HUDEP-2 (cell line): ENCODE data around the gene ATP13A5.

Experiments
- DNase-seq, 76 experiments: peaks; one replicate each; lab custom pipeline; 2025; ENCODE audit not compliant: unreplicated experiment in 76 of 76; lab: John Stamatoyannopoulos, UW

The ATP13A5 gene

GRCh38 chr3:193378706-193379105, at the start of gene ATP13A5:
Gene ATP13A5, minus strand, starts transcription at chr3:193378753. Its CDS starts 28 bp downstream, at chr3:193378725.
- no peak for DNase-seq

DNA sequence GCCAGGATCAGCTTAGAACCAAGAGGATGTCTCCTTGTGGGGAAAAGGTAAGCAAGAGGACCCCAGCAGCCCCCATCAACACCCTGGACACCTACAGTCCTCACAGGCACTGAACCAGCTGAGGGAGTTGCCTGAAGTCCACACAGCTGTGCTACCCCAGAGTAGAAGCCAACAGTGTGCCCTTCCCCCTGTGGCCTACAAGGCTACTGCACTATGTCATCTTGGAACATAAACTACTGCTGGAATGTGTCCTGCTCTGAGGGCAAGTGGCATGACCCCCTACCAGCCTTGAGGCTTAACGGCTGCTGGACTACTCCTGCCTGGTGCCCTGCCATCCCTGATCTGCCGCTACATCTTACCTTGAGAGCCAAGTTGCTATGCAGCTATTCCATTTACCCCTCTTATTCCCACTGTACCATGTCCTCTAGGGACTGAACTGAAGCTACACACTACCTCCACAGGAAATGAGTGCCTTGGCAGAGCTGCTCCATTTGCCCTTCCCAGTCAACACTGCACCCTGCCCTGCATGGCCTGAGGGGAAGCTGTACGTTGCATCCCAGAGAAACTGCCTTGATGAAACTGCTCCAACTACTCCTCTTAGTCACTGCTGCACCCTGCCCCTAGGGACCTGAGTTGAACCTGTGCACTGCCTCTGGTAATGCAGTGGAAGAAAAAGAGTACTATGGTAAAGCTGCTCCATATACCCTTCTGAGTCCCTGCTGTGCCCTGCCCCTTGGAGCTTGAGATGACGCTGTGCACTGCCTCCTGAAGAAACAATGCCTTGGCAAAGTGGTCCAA, 40.2 kb upstream of the ATP13A5 start:
- DNase-seq: no peak

GRCh38 chr3:193416629-193417028, 38.1 kb upstream of the ATP13A5 start:
- no peak for DNase-seq

GRCh38 chr3:193407688-193408087, 29.1 kb upstream of the ATP13A5 start:
- no peak for DNase-seq

DNA sequence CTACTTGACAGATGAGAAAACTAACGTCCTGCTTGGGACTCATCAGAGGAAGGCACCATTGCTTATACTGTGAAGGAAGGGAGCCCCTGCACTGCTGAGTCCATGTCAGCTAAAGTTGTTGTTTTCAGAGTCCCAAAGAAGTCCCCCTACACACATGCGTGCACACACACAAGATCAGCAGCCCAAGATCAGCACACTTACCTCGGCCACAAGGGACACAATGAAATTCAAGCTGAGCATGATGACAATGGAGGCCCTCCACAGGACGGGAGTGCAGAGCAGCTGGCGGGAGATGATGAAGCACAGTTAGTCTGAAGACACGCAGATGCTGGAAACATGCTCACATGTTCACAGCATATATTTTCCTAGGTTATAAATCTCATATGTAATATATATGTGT, 28.6 kb upstream of the ATP13A5 start:
- DNase-seq: no peak

GRCh38 chr3:193403307-193403706, 24.8 kb upstream of the ATP13A5 start:
- DNase-seq: no peak

DNA sequence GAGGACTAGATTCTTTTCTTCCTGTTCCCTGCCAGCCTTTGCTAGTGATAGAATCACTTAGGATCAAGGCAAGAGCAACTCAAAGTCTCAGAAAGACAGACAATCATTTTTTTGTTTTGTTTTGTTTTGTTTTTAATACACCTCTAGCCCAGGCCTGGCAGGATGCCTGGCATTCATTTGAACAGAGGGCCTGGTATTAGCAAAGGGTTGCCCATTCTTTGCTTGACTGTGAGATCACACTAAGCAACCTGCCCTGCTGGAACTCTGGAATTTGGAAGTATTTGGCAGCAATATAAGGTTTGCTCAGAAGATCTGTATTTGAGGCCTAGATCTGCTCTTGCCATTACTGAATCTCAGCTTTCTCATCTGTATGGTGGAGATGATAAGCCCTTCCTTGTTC, 21.8 kb upstream of the ATP13A5 start:
- DNase-seq: no peak

- DNase-seq: no peak
Observed at GRCh38 chr3:193396451-193397244, 18.1 kb upstream of the ATP13A5 start.

DNA sequence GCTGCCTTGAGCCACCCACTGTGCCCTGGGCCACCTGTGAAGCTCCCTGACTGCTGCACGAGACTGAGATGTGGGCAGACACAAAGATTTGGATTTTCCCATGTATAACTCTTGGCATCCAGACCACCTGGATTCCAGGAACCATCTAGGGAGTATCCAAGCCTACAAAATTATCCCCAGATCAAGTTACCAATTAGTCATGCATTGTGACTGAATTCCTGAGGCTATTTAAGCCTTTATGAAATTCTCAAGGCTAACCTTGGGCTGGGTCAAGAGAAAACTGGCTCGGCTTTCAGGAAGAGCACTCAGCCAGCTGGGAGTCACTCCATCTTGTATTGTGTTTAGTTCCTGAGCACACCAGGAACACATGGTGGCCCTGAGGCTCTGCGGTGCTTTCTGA, 13.3 kb upstream of the ATP13A5 start:
- DNase-seq: no peak

DNA sequence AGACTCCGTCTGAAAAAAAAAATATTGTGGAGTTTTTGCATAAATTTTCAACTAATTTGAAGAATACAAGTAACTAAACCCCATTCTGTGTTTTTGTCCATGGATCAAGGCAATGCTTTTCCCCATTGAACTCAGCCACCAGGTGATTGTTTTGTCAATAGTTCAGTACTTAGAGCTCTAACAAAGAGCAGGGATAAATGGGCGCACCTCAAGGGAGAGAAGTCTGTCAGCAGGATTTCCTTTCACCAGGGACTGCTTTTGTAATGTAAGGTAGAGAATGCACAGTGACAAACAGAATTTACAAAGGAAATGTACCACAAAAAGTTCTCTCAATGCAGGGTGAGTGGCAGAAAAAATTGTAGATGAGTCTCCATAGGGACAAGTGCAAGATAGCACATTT, 10.8 kb upstream of the ATP13A5 start:
- no peak for DNase-seq

GRCh38 chr3:193388361-193388760, 9.8 kb upstream of the ATP13A5 start:
- DNase-seq: no peak

- no peak for DNase-seq
Observed at GRCh38 chr3:193387596-193387995, 9.0 kb upstream of the ATP13A5 start.

GRCh38 chr3:193377591-193377990, 962 bp downstream of the ATP13A5 start:
- DNase-seq: no peak

DNA sequence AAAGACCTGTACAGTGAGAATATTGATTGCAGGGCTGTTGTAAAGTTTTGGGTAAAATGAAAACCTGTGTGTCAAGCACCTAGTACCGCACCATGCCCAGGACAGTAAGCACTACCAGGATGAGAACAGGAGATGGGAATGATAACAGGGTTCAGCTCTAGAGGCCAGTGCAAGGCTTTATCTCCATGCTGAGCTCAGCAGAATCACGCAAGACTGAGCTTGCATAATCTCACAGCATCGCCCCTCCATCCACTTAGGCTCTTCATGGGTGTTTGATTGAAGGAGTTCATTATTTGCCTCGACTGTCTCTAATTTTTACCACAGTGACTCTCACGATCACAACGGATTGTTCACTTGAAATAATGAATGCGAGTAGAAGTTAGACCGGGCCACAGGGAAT, 2.9 kb downstream of the ATP13A5 start:
- no peak for DNase-seq

DNA sequence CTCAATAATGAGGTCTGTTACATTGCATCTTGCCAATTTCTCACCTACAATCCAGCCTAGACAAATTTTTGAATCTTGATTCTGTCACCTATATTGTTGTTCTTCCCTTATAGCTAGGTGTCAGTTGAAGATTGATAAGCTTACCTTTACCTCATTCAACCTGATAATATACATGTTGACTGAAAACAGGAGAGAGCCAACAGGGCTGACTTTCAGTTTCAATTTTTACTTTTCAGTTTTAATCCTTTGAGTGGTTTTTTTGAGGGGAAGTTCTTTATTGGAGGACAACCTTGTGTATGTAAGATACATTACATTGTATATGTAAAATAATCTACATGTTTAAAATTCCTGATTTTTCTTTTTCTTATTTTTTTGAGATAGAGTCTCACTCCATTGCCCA, 5.8 kb downstream of the ATP13A5 start:
- no peak for DNase-seq

- DNase-seq: no peak
Observed at GRCh38 chr3:193367868-193368267, 10.7 kb downstream of the ATP13A5 start.

- DNase-seq: no peak
Observed at GRCh38 chr3:193357291-193357690, 21.3 kb downstream of the ATP13A5 start.

GRCh38 chr3:193354423-193354822, 24.1 kb downstream of the ATP13A5 start:
- no peak for DNase-seq

DNA sequence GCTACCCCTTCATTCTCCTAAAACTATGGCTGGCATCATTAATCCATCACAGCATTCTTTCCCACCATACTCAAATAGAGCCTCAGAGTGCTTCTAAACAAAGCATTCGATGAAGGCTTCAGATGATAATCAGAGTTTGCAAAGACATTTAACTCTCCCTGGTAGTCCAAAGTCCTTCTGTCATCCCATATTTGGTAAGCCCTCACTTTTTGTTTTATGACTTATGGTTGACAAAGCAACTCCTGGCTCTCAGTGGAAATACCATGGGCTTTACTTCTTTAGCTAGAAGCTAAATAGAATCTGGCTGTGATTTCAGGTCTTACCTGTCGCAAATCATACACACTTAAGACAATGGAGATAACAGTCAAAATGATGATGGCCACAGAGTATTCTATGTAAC, 27.8 kb downstream of the ATP13A5 start:
- DNase-seq: no peak

GRCh38 chr3:193348686-193349085, 29.9 kb downstream of the ATP13A5 start:
- DNase-seq: no peak

DNA sequence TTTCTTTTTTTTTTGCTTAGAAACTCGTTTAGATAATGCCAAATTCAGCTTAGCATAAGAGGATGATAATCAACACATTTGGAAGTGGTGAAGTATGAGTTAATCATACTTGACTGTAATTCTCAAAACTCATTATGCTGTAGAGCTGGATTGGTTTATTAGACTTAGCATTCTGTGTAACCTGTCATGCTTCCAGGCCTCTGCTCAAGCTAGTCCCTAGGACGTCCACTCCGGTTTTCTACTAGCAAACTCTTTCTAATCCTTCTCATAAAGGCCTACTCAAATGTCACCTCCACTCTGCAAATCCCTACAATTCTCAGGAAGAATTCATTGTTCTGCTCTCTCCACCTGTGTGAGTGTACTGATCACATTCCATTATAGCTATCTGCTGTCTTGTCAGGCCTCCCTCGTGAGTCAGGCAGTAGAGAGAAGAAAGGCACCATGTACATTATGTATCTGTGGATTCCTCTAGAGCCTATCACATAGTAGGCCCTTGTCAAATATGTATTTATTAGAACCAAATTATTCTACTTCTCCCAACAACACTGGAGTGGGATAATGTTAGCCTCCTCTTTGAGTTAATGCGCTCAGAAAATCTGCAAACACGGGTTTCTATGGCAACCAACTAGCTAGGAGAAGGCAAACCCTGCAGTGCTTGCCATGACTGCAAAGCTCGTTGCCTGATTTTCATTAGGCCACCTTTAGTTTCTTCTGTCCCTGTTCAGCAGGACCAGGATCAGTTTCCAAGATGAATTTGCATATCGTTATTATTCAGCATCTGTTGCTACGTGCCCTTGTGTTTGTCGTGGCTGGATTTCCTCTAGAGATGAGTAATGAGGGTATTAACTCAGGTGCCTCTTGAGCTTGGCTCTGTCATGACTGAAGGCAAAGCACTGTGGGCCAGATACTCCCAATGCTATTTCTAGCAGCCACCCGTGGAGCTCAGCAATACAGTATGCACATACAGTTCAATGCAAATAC, 30.7 kb downstream of the ATP13A5 start:
- DNase-seq: no peak
